ENCODE data around the gene TMEM184A.

Gene TMEM184A

DNA sequence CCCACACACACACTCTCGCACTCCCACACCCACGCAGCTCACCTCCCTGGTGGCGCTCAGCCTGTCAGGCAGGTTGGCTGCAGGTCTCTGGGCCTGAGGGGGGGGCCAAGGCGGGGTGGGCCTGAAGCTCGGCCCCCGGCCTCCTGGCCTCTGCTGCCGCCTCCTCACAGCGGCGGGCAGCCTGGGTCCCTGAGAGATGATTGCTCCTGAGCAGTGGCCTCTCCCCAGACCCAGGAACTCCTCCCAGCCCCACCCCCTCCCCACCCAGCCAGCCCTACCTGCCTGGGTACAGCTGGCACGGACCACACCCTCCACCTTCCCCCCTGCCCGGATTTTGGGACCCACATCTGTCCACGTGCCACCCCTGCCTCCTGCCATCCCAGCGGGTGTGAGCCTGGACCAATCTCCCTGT lies 4.6 kb upstream of the TMEM184A start:
- WGBS, 2 donors (ENCODE audit: extremely low coverage in 2 of 2, insufficient read length in 2 of 2, insufficient replicate concordance in 1 of 2), result no CpG with 5 or more reads among the region's 13 CpGs
- no peak overlapping the region for H3K27ac ChIP-seq (replicated peaks; ENCODE audit: low read length)
- H3K27me3 ChIP-seq (ENCODE audit: control insufficient read depth in 3 of 3, insufficient read depth in 3 of 3, low read depth in 1 of 3, low read length in 3 of 3), result no peaks in the 10 kb centered on the region

DNA sequence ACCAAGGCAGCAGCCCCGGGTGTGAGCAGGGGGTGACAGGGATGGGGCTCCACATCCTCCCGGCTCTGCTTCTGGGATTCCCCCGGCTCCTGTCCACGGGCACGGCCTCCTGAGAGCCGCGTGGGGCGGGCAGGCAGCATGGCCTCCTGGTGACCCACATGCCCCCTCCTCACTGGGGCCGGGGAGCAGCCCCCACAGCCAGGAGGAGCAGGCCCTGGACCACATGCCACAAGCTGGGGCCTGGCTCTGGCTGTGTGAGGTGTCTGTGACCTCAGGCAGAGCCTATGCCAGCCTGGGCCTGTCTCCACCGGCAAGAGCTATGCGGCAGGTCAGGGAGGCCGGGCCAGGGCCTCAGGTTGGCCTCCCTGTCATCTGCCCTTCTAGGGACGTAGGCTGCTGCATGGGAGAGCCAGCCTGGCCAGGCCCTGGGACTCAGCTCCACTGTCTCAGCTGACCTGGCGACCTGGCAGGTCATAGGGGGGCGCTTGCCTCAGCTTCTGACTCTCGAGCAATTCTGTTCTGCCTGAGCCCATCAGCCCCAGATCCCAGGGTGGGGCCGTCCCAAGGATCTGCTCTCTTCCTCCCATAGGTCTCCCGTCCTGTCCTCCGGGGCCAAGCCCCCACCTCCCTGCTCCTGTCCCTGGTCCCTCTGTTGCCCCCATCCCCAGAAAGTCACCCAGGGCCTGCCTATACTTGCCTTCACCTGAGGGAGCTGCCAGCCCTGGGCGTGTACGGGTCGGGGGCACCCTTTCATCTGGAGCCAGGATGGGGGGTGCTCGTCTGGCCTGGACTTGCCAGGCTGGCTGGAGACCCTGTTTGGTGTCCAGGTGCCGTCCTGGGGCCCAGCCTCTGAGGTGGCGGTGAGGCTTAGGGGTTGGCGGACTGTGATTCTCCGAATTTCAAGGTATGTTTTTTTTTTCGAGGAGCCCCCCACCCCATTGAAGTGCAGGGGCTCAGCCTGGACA lies 3.9 kb upstream of the TMEM184A start:
- no peaks in the 10 kb centered on the region for H3K9me3 ChIP-seq (replicated peaks in 1 of 2; ENCODE audit: control insufficient read depth in 2 of 2, insufficient read depth in 1 of 2, low read depth in 1 of 2, low read length in 2 of 2)
- peak overlapping the region; percentile 53 for H2AK5ac ChIP-seq (ENCODE audit: low read depth, low read length)
- peak overlapping the region; percentile 99 for H2BK12ac ChIP-seq (ENCODE audit: low read length)
- H3K4me1 ChIP-seq (ENCODE audit: control insufficient read depth in 2 of 2, insufficient read depth in 1 of 2, low read depth in 1 of 2, low read length in 2 of 2), result peaks cover 11 to 16% of the 10 kb centered on the region in 2 donors
- H3K27ac ChIP-seq (replicated peaks; ENCODE audit: low read length), result no peak overlapping the region
- H3K27me3 ChIP-seq (ENCODE audit: control insufficient read depth in 3 of 3, insufficient read depth in 3 of 3, low read depth in 1 of 3, low read length in 3 of 3), result no peaks in the 10 kb centered on the region
- no peak overlapping the region for H3K4me2 ChIP-seq (ENCODE audit: insufficient read depth, low read length, poor library complexity, severe bottlenecking)
- WGBS, 2 donors (ENCODE audit: extremely low coverage in 2 of 2, insufficient read length in 2 of 2, insufficient replicate concordance in 1 of 2), result no CpG with 5 or more reads among the region's 28 CpGs
- no peaks in the 10 kb centered on the region for H3K79me1 ChIP-seq (ENCODE audit: low read depth, low read length)
- H3K23ac ChIP-seq (ENCODE audit: low read depth, low read length, poor library complexity), result peak overlapping the region; percentile 80
- H2BK5ac ChIP-seq (ENCODE audit: low read length), result no peak overlapping the region
- H3K18ac ChIP-seq (ENCODE audit: low read length), result peak overlapping the region; percentile 89
- H3K9ac ChIP-seq (ENCODE audit: low read depth, low read length, poor library complexity), result peak overlapping the region; percentile 44
- H4K91ac ChIP-seq (ENCODE audit: low read depth, low read length, poor library complexity), result no peak overlapping the region
- H2BK120ac ChIP-seq (ENCODE audit: low read depth, low read length), result no peak overlapping the region
- H2BK15ac ChIP-seq (ENCODE audit: low read length), result peak overlapping the region; percentile 95
- H3K4me3 ChIP-seq (ENCODE audit: low read length in 2 of 2), result no peak overlapping the region
- DNase-seq (ENCODE audit: low spot score), result no peak
- H3K14ac ChIP-seq (ENCODE audit: low read length), result peak overlapping the region; percentile 21
- H4K8ac ChIP-seq (ENCODE audit: low read depth, low read length), result peak overlapping the region; percentile 65
- peak overlapping the region; percentile 84 for H3K4ac ChIP-seq (ENCODE audit: low read length)
- H3K36me3 ChIP-seq (replicated peaks in 1 of 2; ENCODE audit: control insufficient read depth in 2 of 2, insufficient read depth in 2 of 2, low read length in 2 of 2), result no peaks in the 10 kb centered on the region
- peak overlapping the region; percentile 53 for H2AFZ ChIP-seq (ENCODE audit: low read length)

More for the DNA sequence above, 4.6 kb upstream of the TMEM184A start:
- H3K14ac ChIP-seq (ENCODE audit: low read length), result no peak overlapping the region
- H2BK120ac ChIP-seq (ENCODE audit: low read depth, low read length), result no peak overlapping the region
- H3K23ac ChIP-seq (ENCODE audit: low read depth, low read length, poor library complexity), result no peak overlapping the region
- H3K79me1 ChIP-seq (ENCODE audit: low read depth, low read length), result no peaks in the 10 kb centered on the region
- no peak overlapping the region for H3K9ac ChIP-seq (ENCODE audit: low read depth, low read length, poor library complexity)
- DNase-seq (ENCODE audit: low spot score), result no peak
- peak overlapping the region; percentile 85 for H3K18ac ChIP-seq (ENCODE audit: low read length)
- no peak overlapping the region for H2AFZ ChIP-seq (ENCODE audit: low read length)
- no peak overlapping the region for H3K4me3 ChIP-seq (ENCODE audit: low read length in 2 of 2)
- no peak overlapping the region for H3K4me2 ChIP-seq (ENCODE audit: insufficient read depth, low read length, poor library complexity, severe bottlenecking)
- peak overlapping the region; percentile 71 for H2BK15ac ChIP-seq (ENCODE audit: low read length)
- no peak overlapping the region for H2BK12ac ChIP-seq (ENCODE audit: low read length)
- H3K4ac ChIP-seq (ENCODE audit: low read length), result peak overlapping the region; percentile 84
- no peak overlapping the region for H2BK5ac ChIP-seq (ENCODE audit: low read length)
- no peaks in the 10 kb centered on the region for H3K9me3 ChIP-seq (replicated peaks in 1 of 2; ENCODE audit: control insufficient read depth in 2 of 2, insufficient read depth in 1 of 2, low read depth in 1 of 2, low read length in 2 of 2)
- peaks cover 4 to 11% of the 10 kb centered on the region in 2 donors for H3K4me1 ChIP-seq (ENCODE audit: control insufficient read depth in 2 of 2, insufficient read depth in 1 of 2, low read depth in 1 of 2, low read length in 2 of 2)
- H2AK5ac ChIP-seq (ENCODE audit: low read depth, low read length), result no peak overlapping the region
- peaks cover 0 to 1% of the 10 kb centered on the region in 2 donors for H3K36me3 ChIP-seq (replicated peaks in 1 of 2; ENCODE audit: control insufficient read depth in 2 of 2, insufficient read depth in 2 of 2, low read length in 2 of 2)
- no peak overlapping the region for H4K91ac ChIP-seq (ENCODE audit: low read depth, low read length, poor library complexity)
- no peak overlapping the region for H4K8ac ChIP-seq (ENCODE audit: low read depth, low read length)

- Histone ChIP-seq H2BK5ac (ENCODE audit: low read length) (peak overlapping the region; percentile 44), H3K4me1 (ENCODE audit: control insufficient read depth in 2 of 2, insufficient read depth in 1 of 2, low read depth in 1 of 2, low read length in 2 of 2) (peaks cover 11 to 16% of the 10 kb centered on the region in 2 donors), H3K4me2 (ENCODE audit: insufficient read depth, low read length, poor library complexity, severe bottlenecking) (no peak overlapping the region), H2BK12ac (ENCODE audit: low read length) (peak overlapping the region; percentile 90), H4K91ac (ENCODE audit: low read depth, low read length, poor library complexity) (no peak overlapping the region), H3K27ac (replicated peaks; ENCODE audit: low read length) (no peak overlapping the region), H3K36me3 (replicated peaks in 1 of 2; ENCODE audit: control insufficient read depth in 2 of 2, insufficient read depth in 2 of 2, low read length in 2 of 2) (no peaks in the 10 kb centered on the region), H3K23ac (ENCODE audit: low read depth, low read length, poor library complexity) (peak overlapping the region; percentile 20), H2BK15ac (ENCODE audit: low read length) (peak overlapping the region; percentile 65), H3K18ac (ENCODE audit: low read length) (peak overlapping the region; percentile 89), H3K9me3 (replicated peaks in 1 of 2; ENCODE audit: control insufficient read depth in 2 of 2, insufficient read depth in 1 of 2, low read depth in 1 of 2, low read length in 2 of 2) (no peaks in the 10 kb centered on the region), H3K79me1 (ENCODE audit: low read depth, low read length) (no peaks in the 10 kb centered on the region), H2AFZ (ENCODE audit: low read length) (peak overlapping the region; percentile 60), H3K4me3 (ENCODE audit: low read length in 2 of 2) (no peak overlapping the region), H3K9ac (ENCODE audit: low read depth, low read length, poor library complexity) (peak overlapping the region; percentile 72), H2BK120ac (ENCODE audit: low read depth, low read length) (no peak overlapping the region), H3K14ac (ENCODE audit: low read length) (no peak overlapping the region), H3K27me3 (ENCODE audit: control insufficient read depth in 3 of 3, insufficient read depth in 3 of 3, low read depth in 1 of 3, low read length in 3 of 3) (no peaks in the 10 kb centered on the region), H4K8ac (ENCODE audit: low read depth, low read length) (peak overlapping the region; percentile 43), H2AK5ac (ENCODE audit: low read depth, low read length) (peak overlapping the region; percentile 53), H3K4ac (ENCODE audit: low read length) (peak overlapping the region; percentile 53)
- WGBS, 2 donors (ENCODE audit: extremely low coverage in 2 of 2, insufficient read length in 2 of 2, insufficient replicate concordance in 1 of 2), result no CpG with 5 or more reads among the region's 32 CpGs
- DNase-seq (ENCODE audit: low spot score), result no peak
These were observed 3.0 kb upstream of the TMEM184A start for GRCh38 chr7:1558841-1559625.

Data from neuronal stem cell (in vitro differentiated cells).